Liver (tissue), 3 donors: ENCODE data around the gene FGFR3.

Experiments used
- CTCF ChIP-seq: fragments of 150-350 bp; IDR thresholded peaks from 2 replicates; pipeline ENCODE4 v1.5.1; 2017; ENCODE audit warnings: improper control_type of control experiment, low read depth, low read length; ENCODE audit not compliant: missing input control
- GABPA ChIP-seq, 2 donors: IDR thresholded peaks in 1 of 2; conservative IDR thresholded peaks in 1 of 2; 2 replicates each; pipeline ENCODE4 v1.6.1; 2016; ENCODE audit warnings: antibody characterized with exemption in 2 of 2, mild to moderate bottlenecking in 1 of 2, moderate library complexity in 1 of 2
- JUND ChIP-seq, 2 donors: IDR thresholded peaks; 2 replicates each; pipeline ENCODE4 v1.6.1; 2016; ENCODE audit warnings: antibody characterized with exemption in 2 of 2
- TAF1 ChIP-seq: conservative IDR thresholded peaks from 2 replicates; pipeline ENCODE4 v1.6.1; 2016; ENCODE audit warnings: antibody characterized with exemption, mild to moderate bottlenecking
- TF ChIP-seq, protein P1 (sequence below): IDR thresholded peaks from 2 replicates; pipeline ENCODE4 v1.6.1; 2016; ENCODE audit warnings: antibody characterized with exemption, mild to moderate bottlenecking
- TF ChIP-seq, protein P2 (sequence below): IDR thresholded peaks from 2 replicates; pipeline ENCODE4 v1.6.1; 2016; ENCODE audit warnings: antibody characterized with exemption
- donor health status: healthy.
- donor health status: healthy.

GRCh38 chr4:1798580-1799386 lies 5.7 kb downstream of the FGFR3 start:
- TF ChIP-seq, protein P1, sequence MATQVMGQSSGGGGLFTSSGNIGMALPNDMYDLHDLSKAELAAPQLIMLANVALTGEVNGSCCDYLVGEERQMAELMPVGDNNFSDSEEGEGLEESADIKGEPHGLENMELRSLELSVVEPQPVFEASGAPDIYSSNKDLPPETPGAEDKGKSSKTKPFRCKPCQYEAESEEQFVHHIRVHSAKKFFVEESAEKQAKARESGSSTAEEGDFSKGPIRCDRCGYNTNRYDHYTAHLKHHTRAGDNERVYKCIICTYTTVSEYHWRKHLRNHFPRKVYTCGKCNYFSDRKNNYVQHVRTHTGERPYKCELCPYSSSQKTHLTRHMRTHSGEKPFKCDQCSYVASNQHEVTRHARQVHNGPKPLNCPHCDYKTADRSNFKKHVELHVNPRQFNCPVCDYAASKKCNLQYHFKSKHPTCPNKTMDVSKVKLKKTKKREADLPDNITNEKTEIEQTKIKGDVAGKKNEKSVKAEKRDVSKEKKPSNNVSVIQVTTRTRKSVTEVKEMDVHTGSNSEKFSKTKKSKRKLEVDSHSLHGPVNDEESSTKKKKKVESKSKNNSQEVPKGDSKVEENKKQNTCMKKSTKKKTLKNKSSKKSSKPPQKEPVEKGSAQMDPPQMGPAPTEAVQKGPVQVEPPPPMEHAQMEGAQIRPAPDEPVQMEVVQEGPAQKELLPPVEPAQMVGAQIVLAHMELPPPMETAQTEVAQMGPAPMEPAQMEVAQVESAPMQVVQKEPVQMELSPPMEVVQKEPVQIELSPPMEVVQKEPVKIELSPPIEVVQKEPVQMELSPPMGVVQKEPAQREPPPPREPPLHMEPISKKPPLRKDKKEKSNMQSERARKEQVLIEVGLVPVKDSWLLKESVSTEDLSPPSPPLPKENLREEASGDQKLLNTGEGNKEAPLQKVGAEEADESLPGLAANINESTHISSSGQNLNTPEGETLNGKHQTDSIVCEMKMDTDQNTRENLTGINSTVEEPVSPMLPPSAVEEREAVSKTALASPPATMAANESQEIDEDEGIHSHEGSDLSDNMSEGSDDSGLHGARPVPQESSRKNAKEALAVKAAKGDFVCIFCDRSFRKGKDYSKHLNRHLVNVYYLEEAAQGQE: no peak
- TF ChIP-seq CTCF (no peak), GABPA (IDR thresholded peaks at IDR 0.05 in 1 of 2, conservative IDR thresholded peaks at IDR 0.05 in 1 of 2) (no peak), JUND (IDR thresholded peaks at IDR 0.05) (no peak), TAF1 (no peak)
- TF ChIP-seq, protein P2, sequence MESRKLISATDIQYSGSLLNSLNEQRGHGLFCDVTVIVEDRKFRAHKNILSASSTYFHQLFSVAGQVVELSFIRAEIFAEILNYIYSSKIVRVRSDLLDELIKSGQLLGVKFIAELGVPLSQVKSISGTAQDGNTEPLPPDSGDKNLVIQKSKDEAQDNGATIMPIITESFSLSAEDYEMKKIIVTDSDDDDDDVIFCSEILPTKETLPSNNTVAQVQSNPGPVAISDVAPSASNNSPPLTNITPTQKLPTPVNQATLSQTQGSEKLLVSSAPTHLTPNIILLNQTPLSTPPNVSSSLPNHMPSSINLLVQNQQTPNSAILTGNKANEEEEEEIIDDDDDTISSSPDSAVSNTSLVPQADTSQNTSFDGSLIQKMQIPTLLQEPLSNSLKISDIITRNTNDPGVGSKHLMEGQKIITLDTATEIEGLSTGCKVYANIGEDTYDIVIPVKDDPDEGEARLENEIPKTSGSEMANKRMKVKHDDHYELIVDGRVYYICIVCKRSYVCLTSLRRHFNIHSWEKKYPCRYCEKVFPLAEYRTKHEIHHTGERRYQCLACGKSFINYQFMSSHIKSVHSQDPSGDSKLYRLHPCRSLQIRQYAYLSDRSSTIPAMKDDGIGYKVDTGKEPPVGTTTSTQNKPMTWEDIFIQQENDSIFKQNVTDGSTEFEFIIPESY: no peak
